Tibial nerve (tissue), 4 donors: ENCODE results near the gene RACGAP1. TPM values are rescaled to one million over a fixed set of nuclear protein-coding genes. Genes with fewer than 3 reads are reported as not detected.

Source experiments
- DNase-seq, 2 donors: peaks; one replicate each; pipeline ENCODE4 v3.0.0-alpha.2; 2019; ENCODE audit warnings: low spot score in 2 of 2
- H3K27ac ChIP-seq, 4 donors: fragments of 200-600 bp; sonication (generic) in 3 of 4; one replicate each; pipeline ENCODE4 v1.5.1; 2017 to 2019; ENCODE audit warnings: mild to moderate bottlenecking in 1 of 4
- H3K27me3 ChIP-seq, 2 donors: fragments of 200-600 bp; sonication (generic) in 1 of 2; one replicate each; pipeline versions ENCODE4 v1.5.1 to v1.6.0; 2017 to 2019
- H3K36me3 ChIP-seq, 3 donors: fragments of 200-600 bp; sonication (generic); one replicate each; pipeline ENCODE4 v1.5.1; 2018 to 2019
- H3K4me1 ChIP-seq, 4 donors: fragments of 200-600 bp; sonication (generic) in 3 of 4; one replicate each; pipeline ENCODE4 v1.5.1; 2017 to 2019
- H3K4me3 ChIP-seq, 4 donors: fragments of 200-600 bp; sonication (generic) in 3 of 4; one replicate each; pipeline ENCODE4 v1.5.1; 2017 to 2019; ENCODE audit warnings: mild to moderate bottlenecking in 1 of 4, moderate library complexity in 1 of 4
- H3K9me3 ChIP-seq, 4 donors: fragments of 200-600 bp; sonication (generic) in 3 of 4; one replicate each; pipeline ENCODE4 v1.5.1; 2017 to 2019
- CTCF ChIP-seq, 5 experiments: fragments of 200-600 bp in 3 of 5; fragments of 450-650 bp in 2 of 5; sonication (generic) in 3 of 5; IDR thresholded peaks; one replicate each; pipeline ENCODE4 v1.5.1; 2016 to 2019; ENCODE audit warnings: antibody characterized with exemption in 5 of 5, mild to moderate bottlenecking in 3 of 5, moderate library complexity in 2 of 5
- EP300 ChIP-seq, 2 donors: sonication (generic); formaldehyde crosslinking; IDR thresholded peaks; one replicate each; pipeline ENCODE4 v1.6.1; 2017; ENCODE audit warnings: antibody characterized with exemption in 2 of 2, mild to moderate bottlenecking in 1 of 2
- POLR2A ChIP-seq, 2 donors: fragments of 450-650 bp; IDR thresholded peaks; one replicate each; pipeline ENCODE4 v1.6.1; 2017; ENCODE audit warnings: antibody characterized with exemption in 2 of 2, mild to moderate bottlenecking in 2 of 2, moderate library complexity in 2 of 2
- WGBS, 2 donors: methylation state at CpG; one replicate each; pipeline ENCODE4 v1.1.5; 2018; 5-methylcytosine and 5-hydroxymethylcytosine counted together
- total RNA-seq, 4 donors: library from RNA; depleted of rRNA; stranded (reverse); fragments of >200 nt; gene quantifications; one replicate each; pipeline ENCODE4 v1.1.0, GENCODE V29; 2016

The RACGAP1 gene
- total RNA-seq, 4 donors from 2014 or later, result 6.3 to 15.1 (median 10.5) TPM

- WGBS, 2 donors, result 4 to 7% methylated on average over 28 of the region's 28 CpGs
- Histone ChIP-seq H3K27ac (peak overlapping the region in 2 of 4 donors; percentile 62 to 66), H3K4me3 (peak overlapping the region in 2 of 4 donors; percentile 26 to 31), H3K27me3 (peaks cover 0 to 3% of the 10 kb centered on the region in 2 donors), H3K4me1 (peaks cover 0 to 11% (median 3%) of the 10 kb centered on the region in 4 donors), H3K36me3 (no peaks in the 10 kb centered on the region), H3K9me3 (no peaks in the 10 kb centered on the region)
- TF ChIP-seq POLR2A (IDR thresholded peaks at IDR 0.05), result no peak
- peak; percentile 85 to 95 (median 89) for TF ChIP-seq CTCF (IDR thresholded peaks at IDR 0.05)
- TF ChIP-seq EP300 (IDR thresholded peaks at IDR 0.05), result peak in 1 of 2 donors; percentile 28
- DNase-seq, result peak; percentile 52 to 69
Measured at GRCh38 chr12:49945394-49946080, 79.8 kb downstream of the RACGAP1 start.

GRCh38 chr12:49944718-49945117, 80.6 kb downstream of the RACGAP1 start:
- 94 to 95% methylated on average over 3 of the region's 3 CpGs for WGBS, 2 donors
- Histone ChIP-seq H3K4me1 (peaks cover 0 to 14% (median 3%) of the 10 kb centered on the region in 4 donors), H3K4me3 (no peak overlapping the region), H3K9me3 (no peaks in the 10 kb centered on the region), H3K36me3 (no peaks in the 10 kb centered on the region), H3K27me3 (peaks cover 0 to 3% of the 10 kb centered on the region in 2 donors), H3K27ac (no peak overlapping the region)
- TF ChIP-seq CTCF (IDR thresholded peaks at IDR 0.05) (no peak), POLR2A (IDR thresholded peaks at IDR 0.05) (no peak), EP300 (IDR thresholded peaks at IDR 0.05) (no peak)
- no peak for DNase-seq

GRCh38 chr12:49944046-49944445, 81.2 kb downstream of the RACGAP1 start:
- TF ChIP-seq POLR2A (IDR thresholded peaks at IDR 0.05), result no peak
- TF ChIP-seq EP300 (IDR thresholded peaks at IDR 0.05), result no peak
- TF ChIP-seq CTCF (IDR thresholded peaks at IDR 0.05), result no peak
- whole genome bisulfite sequencing, 2 donors, result 86 to 87% methylated on average over 5 of the region's 5 CpGs
- DNase-seq, result no peak
- Histone ChIP-seq H3K4me3 (no peak overlapping the region), H3K36me3 (no peaks in the 10 kb centered on the region), H3K9me3 (no peaks in the 10 kb centered on the region), H3K27ac (no peak overlapping the region), H3K27me3 (no peaks in the 10 kb centered on the region), H3K4me1 (peaks cover 0 to 18% (median 3%) of the 10 kb centered on the region in 4 donors)

- WGBS, 2 donors, result 80 to 93% methylated on average over 1 of the region's 1 CpG
- H3K4me1 ChIP-seq, result peaks cover 0 to 18% (median 3%) of the 10 kb centered on the region in 4 donors
- no peak overlapping the region for H3K4me3 ChIP-seq
- H3K27me3 ChIP-seq, result no peaks in the 10 kb centered on the region
- no peak for DNase-seq
- TF ChIP-seq POLR2A (IDR thresholded peaks at IDR 0.05) (no peak), EP300 (IDR thresholded peaks at IDR 0.05) (no peak)
- no peaks in the 10 kb centered on the region for H3K36me3 ChIP-seq
- no peak overlapping the region for H3K27ac ChIP-seq
- H3K9me3 ChIP-seq, result no peaks in the 10 kb centered on the region
Measured at GRCh38 chr12:49943625-49943960, 81.7 kb downstream of the RACGAP1 start.

GRCh38 chr12:49942921-49943624, 82.2 kb downstream of the RACGAP1 start:
- H3K4me3 ChIP-seq, result no peak overlapping the region
- DNase-seq, result no peak
- no peak for TF ChIP-seq POLR2A (IDR thresholded peaks at IDR 0.05)
- no peak for TF ChIP-seq CTCF (IDR thresholded peaks at IDR 0.05)
- no peak for TF ChIP-seq EP300 (IDR thresholded peaks at IDR 0.05)
- no peaks in the 10 kb centered on the region for H3K36me3 ChIP-seq
- H3K9me3 ChIP-seq, result no peaks in the 10 kb centered on the region
- no peaks in the 10 kb centered on the region for H3K27me3 ChIP-seq
- peaks cover 0 to 18% (median 3%) of the 10 kb centered on the region in 4 donors for H3K4me1 ChIP-seq
- H3K27ac ChIP-seq, result no peak overlapping the region
- 66 to 78% methylated on average over 10 to 14 of the region's 14 CpGs for WGBS, 2 donors
